KOPT-K1 (cell line): ENCODE results near the gene KMT2C.
"Not testable (repeated sequence)": the region's sequence is repeated elsewhere in the genome, so short reads cannot be mapped to it uniquely, and the experiment has no call there.

ENCODE experiments used
- H3K27ac ChIP-seq: fragments of 200-600 bp; sonication (generic); 2 replicates; pipeline ENCODE4 v1.5.1; 2016; ENCODE audit warnings: antibody characterized with exemption, mild to moderate bottlenecking, low read depth, low read length; ENCODE audit not compliant: poor library complexity, severe bottlenecking
- H3K36me3 ChIP-seq: fragments of 200-600 bp; sonication (generic); 2 replicates; pipeline ENCODE4 v1.5.1; 2017; ENCODE audit warnings: antibody characterized with exemption, mild to moderate bottlenecking, low read length, moderate library complexity; ENCODE audit not compliant: insufficient read depth
- H3K9me3 ChIP-seq: fragments of 200-600 bp; sonication (generic); 2 replicates; pipeline ENCODE4 v1.5.1; 2017; ENCODE audit warnings: antibody characterized with exemption, low read length, mild to moderate bottlenecking; ENCODE audit not compliant: insufficient read depth, poor library complexity, severe bottlenecking

Gene KMT2C

GRCh38 chr7:152336754-152337368, 98.9 kb downstream of the KMT2C start:
- H3K9me3 ChIP-seq = no peaks in the 10 kb centered on the region
- H3K27ac ChIP-seq = no peak overlapping the region
- H3K36me3 ChIP-seq = no peaks in the 10 kb centered on the region

GRCh38 chr7:152335900-152336571, 99.8 kb downstream of the KMT2C start:
- H3K27ac ChIP-seq = peak overlapping the region; percentile 51
- H3K36me3 ChIP-seq = no peaks in the 10 kb centered on the region
- H3K9me3 ChIP-seq = no peaks in the 10 kb centered on the region

GRCh38 chr7:152333134-152333533, 102.7 kb downstream of the KMT2C start:
- peaks cover 23% of the 10 kb centered on the region for H3K36me3 ChIP-seq
- H3K27ac ChIP-seq = no peak overlapping the region
- no peaks in the 10 kb centered on the region for H3K9me3 ChIP-seq

- Histone ChIP-seq H3K9me3 (no peaks in the 10 kb centered on the region), H3K27ac (no peak overlapping the region), H3K36me3 (peaks cover 41% of the 10 kb centered on the region)
Measured at GRCh38 chr7:152330827-152331226, 105.0 kb downstream of the KMT2C start.

- H3K27ac ChIP-seq = no peak overlapping the region
- H3K9me3 ChIP-seq = no peaks in the 10 kb centered on the region
- peaks cover 50% of the 10 kb centered on the region for H3K36me3 ChIP-seq
Measured at GRCh38 chr7:152329469-152329868, 106.3 kb downstream of the KMT2C start.

GRCh38 chr7:152328234-152328633, 107.6 kb downstream of the KMT2C start:
- Histone ChIP-seq H3K36me3 (peaks cover 53% of the 10 kb centered on the region), H3K27ac (no peak overlapping the region), H3K9me3 (no peaks in the 10 kb centered on the region)

GRCh38 chr7:152315845-152316244, 120.0 kb downstream of the KMT2C start:
- H3K36me3 ChIP-seq = peaks cover 28% of the 10 kb centered on the region
- peaks cover 8% of the 10 kb centered on the region for H3K9me3 ChIP-seq
- H3K27ac ChIP-seq = no peak overlapping the region

- no peaks in the 10 kb centered on the region for H3K9me3 ChIP-seq
- no peak overlapping the region for H3K27ac ChIP-seq
- H3K36me3 ChIP-seq = peaks cover 32% of the 10 kb centered on the region
Measured at GRCh38 chr7:152313831-152314604, 121.8 kb downstream of the KMT2C start.

GRCh38 chr7:152313217-152313616, 122.6 kb downstream of the KMT2C start:
- Histone ChIP-seq H3K27ac (no peak overlapping the region), H3K9me3 (no peaks in the 10 kb centered on the region), H3K36me3 (peaks cover 40% of the 10 kb centered on the region)

GRCh38 chr7:152312316-152312715, 123.5 kb downstream of the KMT2C start:
- no peaks in the 10 kb centered on the region for H3K9me3 ChIP-seq
- peaks cover 49% of the 10 kb centered on the region for H3K36me3 ChIP-seq
- no peak overlapping the region for H3K27ac ChIP-seq

- H3K36me3 ChIP-seq = peaks cover 85% of the 10 kb centered on the region
- H3K9me3 ChIP-seq = no peaks in the 10 kb centered on the region
- no peak overlapping the region for H3K27ac ChIP-seq
Measured at GRCh38 chr7:152307902-152308301, 127.9 kb downstream of the KMT2C start.

- H3K9me3 ChIP-seq, H3K27ac ChIP-seq: not testable (repeated sequence)
- H3K36me3 ChIP-seq = peaks cover 40% of the 10 kb centered on the region
Measured at GRCh38 chr7:152299542-152300143, 136.2 kb downstream of the KMT2C start.

- Histone ChIP-seq H3K36me3 (peaks cover 47% of the 10 kb centered on the region), H3K27ac (no peak overlapping the region), H3K9me3 (peaks cover 33% of the 10 kb centered on the region)
Measured at GRCh38 chr7:152292897-152293296, 142.9 kb downstream of the KMT2C start.

GRCh38 chr7:152286972-152287371, 148.8 kb downstream of the KMT2C start:
- peaks cover 18% of the 10 kb centered on the region; the same call in 1 of the 2 replicates for H3K36me3 ChIP-seq
- H3K27ac ChIP-seq = not testable (repeated sequence)
- peaks cover 21% of the 10 kb centered on the region for H3K9me3 ChIP-seq

- H3K27ac ChIP-seq = not testable (repeated sequence)
- Histone ChIP-seq H3K9me3 (peaks cover 15% of the 10 kb centered on the region), H3K36me3 (peaks cover 17% of the 10 kb centered on the region; the same call in 1 of the 2 replicates)
Measured at GRCh38 chr7:152286219-152286618, 149.6 kb downstream of the KMT2C start.
